ENCODE data around the gene HORMAD1.
"Not testable (repeated sequence)": the region's sequence is repeated elsewhere in the genome, so short reads cannot be mapped to it uniquely, and the experiment has no call there.

The HORMAD1 gene

GRCh38 chr1:150720703-150721102, at the start of gene HORMAD1:
TSS of gene HORMAD1 (minus strand) at chr1:150720895. CDS start at chr1:150719505, 1,390 bp downstream.
- no peak for DNase-seq

- DNase-seq: not testable (repeated sequence)
These were observed 47.0 kb upstream of the HORMAD1 start for GRCh38 chr1:150767704-150768103.

- DNase-seq: not testable (repeated sequence)
These were observed 45.2 kb upstream of the HORMAD1 start for GRCh38 chr1:150765977-150766301.

GRCh38 chr1:150765296-150765976, 44.7 kb upstream of the HORMAD1 start, which contains the start of gene CTSS:
TSS of gene CTSS (minus strand) at chr1:150765778. CDS start at chr1:150764763, 1,015 bp downstream.
- DNase-seq: no peak

- DNase-seq: no peak
These were observed 44.0 kb upstream of the HORMAD1 start for GRCh38 chr1:150764617-150765101.

GRCh38 chr1:150763018-150763417, 42.3 kb upstream of the HORMAD1 start:
- DNase-seq: no peak

- no peak for DNase-seq
These were observed 41.9 kb upstream of the HORMAD1 start for GRCh38 chr1:150762552-150762951.

- DNase-seq: no peak
These were observed 41.1 kb upstream of the HORMAD1 start for GRCh38 chr1:150761801-150762200.

GRCh38 chr1:150760013-150760412, 39.3 kb upstream of the HORMAD1 start:
- no peak for DNase-seq

- DNase-seq: no peak
These were observed 32.7 kb upstream of the HORMAD1 start for GRCh38 chr1:150753416-150753815.

- DNase-seq: no peak
These were observed 30.7 kb upstream of the HORMAD1 start for GRCh38 chr1:150751443-150751842.

- no peak for DNase-seq
These were observed 29.1 kb upstream of the HORMAD1 start for GRCh38 chr1:150749720-150750311.

GRCh38 chr1:150748878-150749719, 28.4 kb upstream of the HORMAD1 start:
- DNase-seq: no peak

GRCh38 chr1:150730130-150730721, 9.5 kb upstream of the HORMAD1 start:
- no peak for DNase-seq

- DNase-seq: no peak
These were observed 3.6 kb upstream of the HORMAD1 start for GRCh38 chr1:150724336-150724735.

- DNase-seq: no peak
These were observed 597 bp downstream of the HORMAD1 start for GRCh38 chr1:150720098-150720497.

GRCh38 chr1:150718225-150718891, 2.3 kb downstream of the HORMAD1 start:
- no peak for DNase-seq

- DNase-seq: not testable (repeated sequence)
These were observed 11.7 kb downstream of the HORMAD1 start for GRCh38 chr1:150709031-150709430.

- no peak for DNase-seq
These were observed 12.1 kb downstream of the HORMAD1 start for GRCh38 chr1:150708595-150708994.

GRCh38 chr1:150706091-150706490, 14.6 kb downstream of the HORMAD1 start:
- no peak for DNase-seq

- no peak for DNase-seq
These were observed 17.3 kb downstream of the HORMAD1 start for GRCh38 chr1:150703427-150703826.
